Dedifferentiated amniotic fluid mesenchymal stem cell (primary cell): ENCODE results near the gene DENND1B.
"Not testable (repeated sequence)": the region's sequence is repeated elsewhere in the genome, so short reads cannot be mapped to it uniquely, and the experiment has no call there.

Experiments used
- DNase-seq: peaks from one replicate; pipeline ENCODE4 v3.0.0-alpha.2; 2016; ENCODE audit errors: extremely low spot score

The DENND1B gene

DNA sequence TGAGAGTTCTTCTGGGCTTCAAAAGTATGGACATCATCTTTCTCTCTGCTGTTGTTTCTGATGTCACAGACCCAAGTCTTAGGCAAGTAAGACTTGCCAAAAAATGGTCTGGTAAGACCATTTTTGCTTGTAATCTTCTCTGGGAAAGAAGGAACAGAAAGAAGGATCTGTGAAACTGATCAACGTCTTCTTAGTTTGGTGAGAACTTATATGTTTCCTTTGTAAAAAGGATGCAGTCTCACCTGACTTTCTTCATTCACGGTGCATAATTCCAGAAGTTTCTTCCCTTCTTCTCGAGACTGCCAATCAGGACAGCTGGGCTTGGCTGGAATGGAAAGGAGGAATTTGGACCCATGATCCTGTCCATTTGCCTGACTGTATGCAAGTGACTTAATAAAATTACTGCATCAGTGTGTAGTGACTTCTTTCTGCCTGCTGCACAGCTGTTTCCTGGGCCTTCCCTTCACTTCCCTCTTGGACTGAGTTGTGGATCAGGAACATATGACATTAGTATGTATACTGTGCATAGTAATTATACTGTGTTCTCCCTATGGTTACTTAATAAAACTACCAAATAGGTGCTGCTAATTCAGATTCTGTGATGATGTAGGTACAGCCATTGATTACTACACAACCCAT, 7.6 kb upstream of the DENND1B start:
- no peak for DNase-seq

DNA sequence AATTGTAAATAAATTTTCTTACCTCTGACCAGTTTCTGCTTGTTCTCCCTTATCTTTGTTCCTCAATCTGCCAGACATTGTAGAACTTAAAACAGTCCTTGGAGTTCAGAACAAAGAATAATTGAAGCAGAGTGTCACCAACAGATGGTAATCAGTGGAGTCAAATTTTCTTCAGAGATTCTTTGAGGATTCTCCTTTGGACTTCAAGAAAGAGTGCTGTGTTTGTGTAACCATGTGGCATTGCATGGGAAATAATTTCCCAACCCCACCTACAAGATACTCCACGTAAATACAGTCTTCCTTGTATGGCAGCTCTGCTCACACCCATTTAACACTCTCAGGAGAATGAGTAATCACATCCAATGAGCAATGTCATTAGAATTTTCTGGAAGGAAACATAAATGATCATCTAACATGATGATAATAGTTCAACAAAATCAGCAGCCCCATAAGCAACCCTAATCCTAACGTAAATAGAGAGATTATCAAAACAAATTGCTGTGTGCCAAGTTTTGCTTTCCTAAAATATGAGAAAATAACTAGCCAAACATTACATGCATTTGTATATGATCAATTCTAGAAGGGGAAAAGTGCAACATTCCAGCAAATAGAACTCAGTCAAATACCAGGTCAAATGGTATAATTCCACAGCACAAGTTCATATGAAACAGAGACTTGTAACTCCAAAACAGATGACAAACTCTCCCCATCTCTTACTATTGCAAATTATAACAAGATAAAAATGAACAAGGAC, 6.9 kb upstream of the DENND1B start:
- no peak for DNase-seq

DNA sequence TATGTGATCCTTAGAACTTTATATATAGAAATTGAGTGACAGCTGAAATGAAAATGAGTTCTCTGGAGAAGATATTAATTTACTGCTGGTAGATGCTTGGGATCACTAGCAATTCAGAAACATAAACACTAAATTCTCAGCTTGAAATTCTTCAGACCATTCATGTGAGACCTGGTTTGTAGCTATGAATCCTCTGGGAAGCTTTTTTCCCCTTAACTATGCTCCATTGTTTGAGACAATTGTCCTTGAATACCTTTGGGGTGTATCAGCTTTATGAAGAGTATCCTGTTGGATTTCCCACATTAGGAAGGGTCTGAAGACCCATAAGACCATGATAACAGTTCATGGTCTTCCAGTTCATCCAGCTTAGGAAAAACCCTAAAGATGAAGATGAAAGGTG, 4.6 kb upstream of the DENND1B start:
- no peak for DNase-seq

DNA sequence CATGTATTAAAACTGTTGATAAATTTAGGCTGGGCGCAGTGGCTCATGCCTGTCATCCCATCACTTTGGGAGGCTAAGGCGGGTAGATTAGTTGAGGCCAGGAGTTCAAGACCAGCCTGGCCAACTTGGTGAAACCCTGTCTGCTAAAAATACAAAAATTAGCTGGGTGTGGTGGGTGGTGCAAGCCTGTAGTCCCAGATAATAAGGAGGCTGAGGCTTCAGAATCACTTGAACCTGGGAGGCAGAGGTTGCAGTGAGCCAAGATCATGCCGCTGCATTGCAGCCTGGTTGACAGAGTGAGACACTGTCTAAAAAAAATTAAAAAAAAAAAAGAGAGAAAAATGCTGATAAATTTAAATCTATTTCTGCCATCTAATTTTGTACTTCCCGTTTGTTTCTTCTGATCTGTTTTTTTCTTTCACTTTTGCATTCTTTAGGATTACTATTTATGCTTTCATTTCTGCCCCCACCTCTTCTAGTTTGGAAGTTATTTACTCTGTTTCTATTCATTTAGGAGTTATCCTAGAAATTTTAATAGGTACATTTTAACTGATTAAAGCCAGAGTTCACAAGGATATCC, 3.2 kb upstream of the DENND1B start:
- DNase-seq: no peak

DNA sequence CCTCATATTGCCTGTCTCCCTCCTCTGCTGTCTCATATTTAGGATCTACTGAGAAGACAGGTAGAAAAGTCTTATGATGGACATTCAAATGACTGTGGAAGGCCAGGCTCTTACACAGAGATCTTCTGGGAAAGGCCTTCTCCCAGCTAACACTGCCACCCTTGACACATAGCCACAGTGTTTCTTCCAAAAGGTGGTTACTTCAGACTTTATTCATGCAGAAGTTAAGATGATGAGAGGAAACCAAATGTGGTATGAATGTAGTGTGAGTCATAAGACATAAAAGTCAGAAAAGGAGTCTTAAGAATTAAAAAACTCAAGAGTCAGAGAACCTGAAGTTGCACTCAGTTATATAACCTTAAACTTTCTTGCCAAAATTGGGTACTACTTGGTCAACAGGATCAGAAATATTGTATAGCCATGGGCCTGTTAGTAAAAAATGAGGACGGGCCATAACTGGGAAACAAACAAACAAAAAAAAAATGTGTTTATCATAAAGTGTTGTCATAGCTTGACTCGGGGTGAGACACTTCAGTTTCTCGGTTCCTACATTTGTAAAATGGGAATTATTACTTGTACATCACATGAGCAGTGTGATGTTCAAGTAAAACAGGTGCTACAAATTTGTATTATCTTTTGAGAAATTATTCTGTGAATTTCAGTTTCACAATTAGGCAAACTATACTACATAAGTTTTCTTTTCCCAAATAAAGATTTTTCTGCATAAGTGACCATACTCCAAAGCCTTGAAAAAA, 1.2 kb upstream of the DENND1B start:
- peak; percentile 57 for DNase-seq

DNA sequence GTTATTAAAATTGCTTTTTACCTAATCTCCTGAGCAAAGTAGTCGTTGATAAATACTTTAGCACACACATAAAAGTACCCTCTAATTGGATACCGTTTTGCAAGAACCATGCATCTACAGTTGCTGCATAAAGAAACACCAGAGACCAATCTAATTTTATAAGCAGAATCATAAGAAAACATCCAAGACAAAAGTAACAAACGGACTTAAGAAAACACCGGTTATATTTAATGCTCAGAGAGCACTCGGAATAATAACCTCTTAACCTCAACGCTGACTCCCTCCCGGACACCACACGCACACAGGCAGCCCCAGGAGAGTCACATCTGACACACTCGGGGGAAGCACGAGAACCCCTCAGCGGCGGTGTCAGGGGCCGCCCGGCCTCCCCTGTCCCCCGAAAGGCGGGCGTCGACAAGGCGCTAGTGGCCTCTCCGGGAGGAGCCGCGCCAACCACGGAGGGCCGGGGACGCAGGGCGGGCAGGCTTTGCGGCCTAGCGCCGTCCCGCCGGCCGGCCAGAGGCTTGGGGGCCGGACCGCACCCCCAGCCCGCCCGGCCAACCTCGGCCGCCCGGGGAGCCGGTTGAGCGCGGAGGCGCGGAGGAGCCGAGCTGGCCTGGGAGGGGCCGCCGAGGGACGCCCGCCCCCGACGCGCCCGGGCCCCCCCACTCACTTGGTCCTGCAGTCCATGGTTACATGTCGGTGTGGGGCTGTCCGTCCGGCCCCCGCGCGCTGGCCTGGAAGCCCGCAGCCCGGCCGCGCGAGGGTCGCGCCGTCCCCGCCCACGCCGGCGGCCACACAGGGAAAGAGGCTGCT, 606 bp downstream of the DENND1B start:
- DNase-seq: no peak

DNA sequence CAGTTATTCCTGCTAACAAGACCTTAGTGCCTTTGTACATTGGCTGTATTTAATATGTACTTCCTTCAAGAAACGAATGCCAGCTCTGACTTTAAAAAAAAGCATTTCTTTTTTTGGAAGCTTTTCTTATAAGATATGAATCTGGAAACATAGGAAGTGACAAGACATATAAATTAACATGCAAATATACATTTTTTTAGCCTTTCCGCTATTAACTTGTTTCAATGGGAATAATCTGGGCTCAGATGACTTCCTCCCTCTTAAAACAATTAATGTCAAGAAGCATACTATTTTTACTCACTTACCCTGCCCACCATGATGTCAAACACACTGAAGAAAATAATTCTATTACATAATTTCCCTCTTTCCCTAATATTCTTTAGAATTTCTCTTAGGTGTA, 1.4 kb downstream of the DENND1B start:
- DNase-seq: no peak

DNA sequence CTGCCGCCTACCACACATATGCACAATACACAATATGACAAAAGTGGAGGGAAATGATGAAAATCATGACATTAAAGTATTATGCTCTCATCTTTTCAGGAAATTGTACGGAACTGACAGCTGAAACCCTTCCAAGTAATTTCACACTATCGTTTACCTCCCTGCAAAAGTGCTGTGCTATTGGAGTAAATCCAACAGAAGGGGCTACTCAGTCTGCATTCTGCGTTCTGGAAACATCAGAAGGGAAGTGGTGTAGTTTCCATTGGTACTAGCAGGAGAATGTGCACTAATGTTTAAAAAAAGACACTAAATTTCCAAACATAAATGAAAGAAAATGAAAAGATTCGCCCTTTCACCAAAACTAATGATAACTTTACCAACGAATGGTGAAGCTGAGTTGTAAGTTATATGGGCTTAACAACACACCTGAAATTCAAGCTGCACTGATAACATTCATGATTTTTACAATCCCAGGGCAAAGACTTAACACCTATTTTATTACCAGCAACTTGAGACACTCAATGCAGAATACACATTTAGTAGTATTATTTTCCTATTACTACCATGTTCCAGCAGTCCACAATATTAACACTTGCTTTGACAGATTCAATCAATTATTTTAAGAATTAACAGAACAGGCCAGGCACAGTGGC, 3.2 kb downstream of the DENND1B start:
- DNase-seq: no peak

DNA sequence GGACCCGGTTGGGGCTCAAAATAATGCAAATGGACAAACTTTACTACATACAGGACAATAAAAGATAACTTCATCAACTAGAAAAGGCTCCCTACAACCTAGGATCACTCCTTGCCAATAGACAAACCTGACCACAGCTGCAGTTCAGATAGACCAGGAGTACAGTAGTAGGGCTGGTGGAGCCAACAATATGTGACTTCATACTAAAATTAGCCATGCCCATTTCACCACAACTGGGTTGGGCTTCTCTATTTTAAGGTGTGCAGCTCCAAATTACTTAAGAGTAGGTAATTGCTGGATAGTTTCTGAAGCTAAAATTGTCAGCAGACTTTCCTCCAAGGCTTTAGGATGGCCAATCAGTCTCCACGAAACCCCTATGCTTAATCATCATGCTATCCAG, 3.9 kb downstream of the DENND1B start:
- DNase-seq: no peak

DNA sequence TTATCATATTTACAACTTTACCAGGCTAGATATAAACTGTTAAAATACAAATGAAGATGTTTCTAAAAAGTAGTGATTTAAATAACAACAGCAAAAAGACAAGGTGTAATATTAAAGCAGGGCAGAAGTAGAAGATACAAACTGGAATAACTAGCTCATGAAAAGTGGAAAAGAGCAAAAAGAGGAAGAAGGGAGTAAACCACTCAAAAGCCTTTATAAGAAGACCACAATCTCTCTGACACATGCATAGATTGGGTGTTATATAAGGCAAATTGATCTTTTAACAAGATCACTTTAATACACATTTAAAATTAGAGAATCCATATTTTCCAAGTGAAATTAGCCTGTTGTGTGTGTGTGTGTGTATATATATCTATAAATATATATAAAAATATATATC, 5.0 kb downstream of the DENND1B start:
- DNase-seq: no peak

DNA sequence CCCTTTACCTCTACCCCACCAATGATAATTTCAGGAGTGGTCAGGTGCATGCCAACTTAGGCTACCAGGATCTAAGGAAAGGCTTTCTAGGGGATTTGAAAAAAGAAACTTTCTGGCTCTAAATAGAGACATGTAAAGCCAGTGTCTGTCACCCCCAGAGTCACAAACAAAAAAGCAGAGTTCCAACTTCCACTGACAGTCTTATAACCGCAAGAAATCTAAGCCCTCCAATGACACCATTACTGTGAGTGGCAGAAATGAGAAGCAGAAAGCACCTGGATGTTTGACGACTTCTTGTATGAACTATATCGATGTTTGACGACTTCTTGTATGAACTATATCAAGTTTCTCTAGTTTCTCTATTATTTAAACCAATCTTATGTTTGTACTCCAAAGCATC, 6.0 kb downstream of the DENND1B start:
- DNase-seq: no peak

DNA sequence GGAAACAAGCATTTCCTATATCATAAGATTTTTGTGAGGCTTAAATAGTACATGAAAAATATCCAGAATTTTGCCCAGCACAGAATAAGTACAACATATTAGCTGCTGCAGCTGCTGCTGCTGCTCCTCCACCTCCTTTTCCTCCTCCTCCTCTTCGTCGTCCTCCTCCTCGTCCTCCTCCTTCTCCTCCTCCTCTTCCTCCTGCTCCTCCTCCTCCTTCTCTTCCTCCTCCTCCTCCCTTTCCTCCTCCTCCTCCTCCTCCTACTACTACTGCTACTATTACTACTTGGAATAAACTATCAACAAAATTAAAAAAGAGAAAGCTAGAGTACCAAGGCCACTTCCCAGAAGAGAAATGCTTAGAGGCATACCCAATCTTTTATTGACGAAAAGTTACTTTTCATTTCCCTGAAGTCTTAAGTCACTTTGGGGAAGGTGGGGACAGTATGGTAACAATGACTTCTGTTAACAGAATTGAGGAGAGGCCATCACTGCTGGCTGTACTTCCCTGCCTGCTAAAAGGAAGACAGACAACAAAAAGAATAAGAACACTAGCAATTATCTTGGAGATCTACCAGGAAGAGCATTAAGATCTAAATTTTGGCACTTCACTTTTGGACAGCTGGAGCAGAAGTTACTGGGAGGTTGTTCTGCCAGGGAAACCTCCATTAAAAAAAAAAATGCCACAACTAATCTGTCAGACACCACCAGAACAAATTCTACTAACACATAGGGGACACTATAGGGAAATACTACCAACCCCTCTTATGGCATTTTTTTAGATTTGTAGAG, 7.1 kb downstream of the DENND1B start:
- DNase-seq: no peak

DNA sequence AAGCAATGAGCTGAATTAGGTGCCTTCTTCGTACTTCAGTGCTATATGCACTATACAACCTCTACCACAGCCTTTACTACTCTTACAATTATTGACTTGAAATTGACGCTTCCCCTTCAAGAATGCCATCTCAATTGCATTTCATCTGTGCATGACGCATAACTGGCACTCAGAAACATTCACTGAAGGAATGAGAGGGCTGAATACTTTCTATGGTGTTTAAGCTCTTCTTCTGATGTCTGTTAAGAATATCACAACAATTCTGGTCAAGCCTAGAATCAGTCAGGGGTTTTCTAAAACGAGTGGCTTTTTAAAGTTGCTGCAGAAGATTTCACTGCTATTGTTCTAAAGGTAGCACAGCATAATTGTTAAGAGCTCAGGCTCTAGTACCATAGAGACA, 11.5 kb downstream of the DENND1B start:
- no peak for DNase-seq

DNA sequence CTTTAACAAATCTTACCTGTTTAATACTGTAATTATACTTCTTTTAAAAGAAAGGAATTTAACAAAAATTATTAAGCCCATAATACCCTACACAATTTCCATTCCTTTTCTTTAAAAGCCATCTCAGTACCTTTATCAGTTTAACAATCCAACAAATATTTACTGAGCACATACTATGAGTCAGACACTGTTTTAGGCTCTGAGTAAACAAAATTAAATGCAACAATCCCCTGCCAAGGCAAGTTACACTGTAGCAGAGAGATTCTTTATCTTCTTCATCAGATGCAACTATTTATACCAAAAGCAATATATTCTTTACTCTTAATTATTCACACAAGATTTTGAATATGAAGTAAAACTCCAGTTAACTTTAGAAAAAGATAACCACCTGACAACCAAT, 12.0 kb downstream of the DENND1B start:
- DNase-seq: no peak

DNA sequence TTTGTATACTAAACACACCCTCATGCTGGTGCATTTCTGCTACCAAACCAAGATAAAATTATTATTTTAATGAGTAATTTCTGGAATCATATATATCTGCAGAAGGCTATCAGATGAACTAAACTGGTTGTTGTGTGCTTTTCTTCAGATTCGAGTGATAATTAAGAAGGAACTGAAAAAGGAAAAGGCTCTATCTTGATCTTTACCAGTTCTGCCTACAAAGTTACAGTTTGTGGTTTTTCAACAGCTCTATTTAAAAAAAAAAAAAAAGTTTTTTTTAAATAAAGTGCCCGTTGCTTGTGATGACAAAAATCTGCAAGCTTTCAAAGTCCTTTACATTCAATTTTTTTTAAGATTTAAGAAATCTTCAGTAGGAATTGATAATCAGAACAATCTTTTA, 13.6 kb downstream of the DENND1B start:
- no peak for DNase-seq

DNA sequence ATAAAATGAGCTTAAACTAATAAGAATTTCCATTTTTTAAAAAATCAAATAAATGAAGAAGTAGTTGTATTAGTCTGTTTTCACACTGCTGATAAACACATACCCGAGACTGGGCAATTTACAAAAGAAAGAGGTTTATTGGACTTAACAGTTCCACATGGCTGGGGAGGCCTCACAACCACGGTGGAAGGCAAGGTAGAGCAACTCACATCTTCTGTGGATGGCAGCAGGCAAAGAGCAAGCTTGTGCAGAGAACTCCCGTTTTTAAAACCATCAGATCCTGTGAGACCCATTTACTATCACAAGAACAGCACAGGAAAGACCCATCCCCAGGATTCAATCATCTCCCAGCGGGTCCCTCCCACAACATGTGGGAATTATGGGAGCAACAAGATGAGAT, 19.7 kb downstream of the DENND1B start:
- DNase-seq: not testable (repeated sequence)

DNA sequence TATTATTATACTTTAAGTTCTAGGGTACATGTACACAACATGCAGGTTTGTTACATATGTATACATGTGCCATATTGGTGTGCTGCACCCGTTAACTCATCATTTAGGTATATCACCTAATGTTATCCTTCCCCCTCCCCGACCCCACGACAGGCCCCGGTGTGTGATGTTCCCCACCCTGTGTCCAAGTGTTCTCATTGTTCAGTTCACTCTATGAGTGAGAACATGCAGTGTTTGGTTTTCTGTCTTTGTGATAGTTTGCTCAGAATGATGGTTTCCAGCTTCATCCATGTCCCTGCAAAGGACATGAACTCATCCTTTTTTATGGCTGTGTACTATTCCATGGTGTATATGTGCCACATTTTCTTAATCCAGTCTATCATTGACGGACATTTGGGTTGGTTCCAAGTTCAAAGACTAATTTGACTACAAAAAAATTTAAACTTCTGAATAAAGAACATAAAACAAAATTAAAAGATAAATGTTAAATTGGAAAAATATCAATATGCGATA, 22.6 kb downstream of the DENND1B start:
- not testable (repeated sequence) for DNase-seq

DNA sequence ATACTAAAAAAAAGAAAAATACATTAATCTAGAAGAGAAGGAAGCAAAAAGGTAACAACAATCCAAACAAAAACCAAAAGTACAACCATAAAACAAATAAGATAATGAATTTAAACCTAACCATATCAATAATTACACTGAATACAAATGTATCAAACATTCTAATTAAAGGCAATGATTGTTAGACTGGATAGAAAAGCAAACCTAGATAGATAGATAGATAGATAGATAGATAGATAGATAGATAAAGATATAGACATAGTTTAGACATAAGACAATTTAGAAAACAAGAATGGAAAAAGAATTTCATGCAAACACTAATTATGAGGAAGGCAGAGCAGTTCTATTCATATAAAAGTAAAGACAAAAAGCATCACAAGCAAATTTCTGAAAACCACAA, 24.9 kb downstream of the DENND1B start:
- no peak for DNase-seq

DNA sequence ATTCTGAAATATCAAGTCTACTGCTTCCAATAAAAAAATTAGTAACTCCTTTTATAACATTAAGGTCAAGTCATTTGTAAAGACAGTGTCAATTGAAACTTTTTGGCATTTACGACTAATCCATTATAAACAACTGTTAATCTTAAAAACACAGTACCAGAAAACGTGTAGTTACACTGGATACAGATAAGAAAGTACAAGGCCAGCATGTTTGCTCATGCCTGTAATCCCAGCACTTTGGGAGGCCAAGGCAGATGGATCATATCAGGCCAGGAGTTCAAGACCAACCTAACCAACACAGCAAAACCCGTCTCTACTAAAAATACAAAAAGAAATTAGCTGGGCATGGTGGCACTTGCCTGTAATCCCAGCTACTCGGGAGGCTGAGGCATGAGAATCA, 29.4 kb downstream of the DENND1B start:
- no peak for DNase-seq

DNA sequence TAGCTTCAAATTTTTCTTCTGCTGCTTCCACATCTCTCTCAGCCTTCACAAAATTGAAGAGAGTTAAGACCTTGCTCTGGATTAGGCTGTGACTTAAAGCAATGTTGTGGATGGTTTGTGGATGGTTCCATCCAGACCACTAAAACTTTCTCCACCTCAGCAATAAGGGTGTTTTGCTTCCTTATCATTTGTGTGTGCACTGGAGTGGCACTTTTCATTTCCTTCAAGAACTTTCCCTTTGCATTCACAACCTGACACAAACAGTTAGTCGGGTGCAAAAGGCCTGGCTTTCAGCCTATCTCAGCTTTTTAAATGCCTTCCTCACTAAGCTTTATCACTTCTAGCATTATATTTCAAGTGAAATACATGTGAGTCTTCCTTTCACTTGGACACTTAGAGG, 30.3 kb downstream of the DENND1B start:
- no peak for DNase-seq
